ENCODE data around the gene RER1.

DNA sequence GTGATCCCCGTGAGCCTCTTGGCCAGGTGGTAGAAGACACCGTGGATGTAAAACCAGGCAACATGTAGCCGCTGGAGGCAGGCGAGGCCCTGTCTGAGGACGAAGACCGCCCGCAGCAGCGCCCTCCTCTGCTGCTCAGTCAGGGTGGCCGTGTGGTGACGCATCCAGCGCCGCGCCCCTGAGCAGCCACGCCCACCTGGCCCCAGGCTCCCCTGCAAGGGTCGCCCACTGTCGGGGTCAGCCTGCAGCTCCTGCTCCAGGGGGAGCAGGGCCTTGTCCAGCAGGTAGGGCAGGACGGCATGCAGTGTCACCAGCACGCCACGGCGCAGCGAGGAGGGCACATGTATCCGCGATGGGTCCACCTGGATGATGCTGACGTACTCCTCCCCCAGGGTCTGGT, 16.8 kb downstream of the RER1 start:
- TF ChIP-seq, protein P1, sequence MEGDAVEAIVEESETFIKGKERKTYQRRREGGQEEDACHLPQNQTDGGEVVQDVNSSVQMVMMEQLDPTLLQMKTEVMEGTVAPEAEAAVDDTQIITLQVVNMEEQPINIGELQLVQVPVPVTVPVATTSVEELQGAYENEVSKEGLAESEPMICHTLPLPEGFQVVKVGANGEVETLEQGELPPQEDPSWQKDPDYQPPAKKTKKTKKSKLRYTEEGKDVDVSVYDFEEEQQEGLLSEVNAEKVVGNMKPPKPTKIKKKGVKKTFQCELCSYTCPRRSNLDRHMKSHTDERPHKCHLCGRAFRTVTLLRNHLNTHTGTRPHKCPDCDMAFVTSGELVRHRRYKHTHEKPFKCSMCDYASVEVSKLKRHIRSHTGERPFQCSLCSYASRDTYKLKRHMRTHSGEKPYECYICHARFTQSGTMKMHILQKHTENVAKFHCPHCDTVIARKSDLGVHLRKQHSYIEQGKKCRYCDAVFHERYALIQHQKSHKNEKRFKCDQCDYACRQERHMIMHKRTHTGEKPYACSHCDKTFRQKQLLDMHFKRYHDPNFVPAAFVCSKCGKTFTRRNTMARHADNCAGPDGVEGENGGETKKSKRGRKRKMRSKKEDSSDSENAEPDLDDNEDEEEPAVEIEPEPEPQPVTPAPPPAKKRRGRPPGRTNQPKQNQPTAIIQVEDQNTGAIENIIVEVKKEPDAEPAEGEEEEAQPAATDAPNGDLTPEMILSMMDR (IDR thresholded peaks at IDR 0.05), result no peak
- TF ChIP-seq POLR2A (IDR thresholded peaks at IDR 0.05), result no peak
